H1 (cell line): Measurements from ENCODE around the gene PPP2R1A. TPM values are rescaled to one million over a fixed set of nuclear protein-coding genes. Genes with fewer than 3 reads are reported as not detected.

Source experiments
- CTCF ChIA-PET: fragments of 300-600 bp; sonication (Branson Sonifier 250); formaldehyde crosslinking; loops from one replicate; lab custom pipeline; 2021; ENCODE audit not compliant: partially characterized antibody; lab: Charles Lee
- POLR2A ChIA-PET: fragments of 300-600 bp; sonication (Branson Sonifier 250); formaldehyde crosslinking; loops from one replicate; lab custom pipeline; 2021; ENCODE audit warnings: inconsistent platforms; ENCODE audit not compliant: partially characterized antibody; lab: Charles Lee
- DNase-seq, 2 experiments: peaks; one replicate each; pipeline versions ENCODE4 v3.0.0 to v3.0.0-alpha.2; 2010 to 2022; ENCODE audit warnings: low spot score in 2 of 2, low read depth in 1 of 2, mixed read lengths in 1 of 2
- FAIRE-seq: peaks from 2 replicates; lab custom pipeline; 2011; peaks lifted over from hg19 to GRCh38; lab: Jason Lieb, UNC
- H2AFZ ChIP-seq: 2 replicates; pipeline ENCODE4 v1.8.1; 2012; ENCODE audit warnings: low read length, inconsistent platforms
- H2AK5ac ChIP-seq: 2 replicates; pipeline ENCODE4 v1.6.1; 2013; ENCODE audit warnings: low read depth, low read length
- H2BK120ac ChIP-seq: replicated peaks from 2 replicates; pipeline ENCODE3; 2013; ENCODE audit warnings: low read depth, low read length, inconsistent platforms
- H2BK12ac ChIP-seq: 2 replicates; pipeline ENCODE4 v1.6.1; 2013; ENCODE audit warnings: low read depth, low read length
- H2BK15ac ChIP-seq: 2 replicates; pipeline ENCODE4 v1.6.1; 2013; ENCODE audit warnings: low read length
- H2BK20ac ChIP-seq: 2 replicates; pipeline ENCODE4 v1.6.1; 2013; ENCODE audit warnings: low read length
- H2BK5ac ChIP-seq: 2 replicates; pipeline ENCODE4 v1.6.1; 2013; ENCODE audit warnings: low read depth, low read length
- H3K14ac ChIP-seq: 2 replicates; pipeline ENCODE4 v1.6.1; 2013; ENCODE audit warnings: inconsistent platforms; ENCODE audit not compliant: insufficient read length
- H3K18ac ChIP-seq: 2 replicates; pipeline ENCODE4 v1.6.1; 2013; ENCODE audit warnings: low read length; ENCODE audit errors: extremely low read depth
- H3K23ac ChIP-seq: 2 replicates; pipeline ENCODE4 v1.6.1; 2013; ENCODE audit warnings: inconsistent platforms; ENCODE audit not compliant: insufficient read length
- H3K23me2 ChIP-seq: 2 replicates; pipeline ENCODE4 v1.6.1; 2013; ENCODE audit warnings: low read depth, low read length
- H3K27ac ChIP-seq: 2 replicates; pipeline ENCODE4 v1.6.1; 2011; ENCODE audit warnings: low read depth, low read length, inconsistent platforms
- H3K27me3 ChIP-seq, 4 experiments: replicated peaks in 1 of 4; 1 replicate in 1 of 4; 2 replicates in 3 of 4; pipeline versions ENCODE4 v1.6.1 to v1.8.1; 2011 to 2013; ENCODE audit warnings: low read length in 3 of 4, mild to moderate bottlenecking in 3 of 4, inconsistent platforms in 2 of 4, mixed read lengths in 2 of 4, moderate library complexity in 1 of 4; ENCODE audit not compliant: control insufficient read depth in 3 of 4, insufficient read depth in 3 of 4; ENCODE audit errors: extremely low read depth in 1 of 4
- H3K36me3 ChIP-seq, 4 experiments: 2 replicates each; pipeline versions ENCODE4 v1.6.1 to v1.8.1; 2011 to 2013; ENCODE audit warnings: mild to moderate bottlenecking in 4 of 4, low read length in 3 of 4, moderate library complexity in 2 of 4, control low read depth in 1 of 4, inconsistent platforms in 1 of 4; ENCODE audit not compliant: insufficient read depth in 4 of 4, control insufficient read depth in 2 of 4
- H3K4ac ChIP-seq: replicated peaks from 2 replicates; pipeline ENCODE3; 2013; ENCODE audit warnings: low read length, low read depth, mixed read lengths, inconsistent platforms; ENCODE audit not compliant: insufficient read length
- H3K4me1 ChIP-seq, 4 experiments: replicated peaks in 1 of 4; 1 replicate in 1 of 4; 2 replicates in 3 of 4; pipeline versions ENCODE4 v1.6.1 to v1.8.1; 2011 to 2013; ENCODE audit warnings: low read length in 3 of 4, inconsistent platforms in 2 of 4, mixed read lengths in 1 of 4; ENCODE audit not compliant: insufficient read depth in 4 of 4, control insufficient read depth in 3 of 4
- H3K4me2 ChIP-seq, 2 experiments: 2 replicates each; pipeline versions ENCODE4 v1.6.1 to v1.8.1; 2011 to 2013; ENCODE audit warnings: low read depth in 2 of 2, low read length in 2 of 2, control low read depth in 1 of 2, inconsistent platforms in 1 of 2, mild to moderate bottlenecking in 1 of 2; ENCODE audit not compliant: insufficient read depth in 1 of 2
- H3K4me3 ChIP-seq, 4 experiments: fragments of 200-600, 300-600 bp in 1 of 4; sonication (generic), shearing (Covaris generic), sonication (Bioruptor Twin) in 1 of 4; 2 replicates each; pipeline versions ENCODE4 v1.5.1 to v1.8.1; 2011 to 2016; ENCODE audit warnings: low read length in 4 of 4, low read depth in 3 of 4, control low read depth in 2 of 4, inconsistent platforms in 2 of 4, mild to moderate bottlenecking in 2 of 4, mixed read lengths in 1 of 4, moderate library complexity in 1 of 4; ENCODE audit not compliant: insufficient read depth in 2 of 4; ENCODE audit errors: extremely low read depth in 1 of 4
- H3K56ac ChIP-seq: replicated peaks from 2 replicates; pipeline ENCODE3; 2013; ENCODE audit warnings: low read depth, mild to moderate bottlenecking, mixed read lengths, low read length, inconsistent platforms; ENCODE audit not compliant: insufficient read length
- H3K79me1 ChIP-seq: 2 replicates; pipeline ENCODE4 v1.6.1; 2013; ENCODE audit warnings: low read depth, low read length, control low read depth
- H3K79me2 ChIP-seq, 2 experiments: 2 replicates each; pipeline versions ENCODE4 v1.6.1 to v1.8.1; 2012 to 2013; ENCODE audit warnings: low read length in 2 of 2, mild to moderate bottlenecking in 2 of 2, inconsistent platforms in 1 of 2; ENCODE audit not compliant: insufficient read depth in 2 of 2, control insufficient read depth in 1 of 2
- H3K9ac ChIP-seq, 4 experiments: replicated peaks in 1 of 4; 1 replicate in 1 of 4; 2 replicates in 3 of 4; pipeline versions ENCODE4 v1.6.1 to v1.8.1; 2011 to 2013; ENCODE audit warnings: low read depth in 3 of 4, low read length in 3 of 4, control low read depth in 2 of 4, mild to moderate bottlenecking in 2 of 4, moderate library complexity in 2 of 4, inconsistent platforms in 1 of 4; ENCODE audit errors: extremely low read depth in 1 of 4
- H3K9me3 ChIP-seq, 2 experiments: 2 replicates each; pipeline versions ENCODE4 v1.6.1 to v1.8.1; 2012 to 2013; ENCODE audit warnings: mild to moderate bottlenecking in 2 of 2, moderate library complexity in 2 of 2, control low read depth in 1 of 2, inconsistent platforms in 1 of 2, low read depth in 1 of 2, low read length in 1 of 2, mixed read lengths in 1 of 2; ENCODE audit not compliant: insufficient read depth in 2 of 2
- H4K20me1 ChIP-seq, 2 experiments: replicated peaks in 1 of 2; 2 replicates each; pipeline versions ENCODE3 to v1.8.1; 2011 to 2013; ENCODE audit warnings: inconsistent platforms in 2 of 2, low read length in 2 of 2, mild to moderate bottlenecking in 1 of 2; ENCODE audit not compliant: insufficient read depth in 2 of 2, control insufficient read depth in 1 of 2
- H4K5ac ChIP-seq: 2 replicates; pipeline ENCODE4 v1.6.1; 2013; ENCODE audit warnings: low read length, low read depth, mixed read lengths, inconsistent platforms; ENCODE audit not compliant: insufficient read length
- H4K8ac ChIP-seq: 2 replicates; pipeline ENCODE4 v1.8.0; 2013; ENCODE audit warnings: mild to moderate bottlenecking, moderate library complexity, low read length, inconsistent platforms; ENCODE audit not compliant: insufficient read depth; ENCODE audit errors: extremely low read depth
- H4K91ac ChIP-seq: replicated peaks from 2 replicates; pipeline ENCODE3; 2013; ENCODE audit warnings: low read length, mixed read lengths, inconsistent platforms; ENCODE audit not compliant: insufficient read length
- YY1 ChIP-seq: IDR thresholded peaks from 2 replicates; pipeline ENCODE4 v1.6.1; 2011; ENCODE audit warnings: low read depth, mild to moderate bottlenecking, low read length
- WGBS, 2 experiments: shearing (Covaris generic) in 1 of 2; methylation state at CpG; one replicate each; pipeline versions ENCODE4 v1.1.6 to v1.1.7; 2013 to 2015; ENCODE audit warnings: low lambda C conversion rate in 2 of 2, mixed read lengths in 2 of 2, inconsistent platforms in 1 of 2, low coverage in 1 of 2, missing lambda C conversion rate in 1 of 2; ENCODE audit not compliant: insufficient replicate concordance in 2 of 2, insufficient coverage in 1 of 2, insufficient read length in 1 of 2; ENCODE audit errors: extremely low coverage in 1 of 2, missing lambda C conversion rate in 1 of 2; 5-methylcytosine and 5-hydroxymethylcytosine counted together
- polyA plus RNA-seq, 7 experiments: library from polyadenylated mRNA; depleted of rRNA in 3 of 7; stranded (reverse) in 5 of 7; unstranded in 2 of 7; fragments of >200 nt in 5 of 7; fragments of 200-250 nt in 2 of 7; gene quantifications; 1 replicate in 5 of 7; 2 replicates in 1 of 7; 4 replicates in 1 of 7; pipeline versions ENCODE4 v1.2.1 to v1.2.3, GENCODE V29; 2011 to 2013; ENCODE audit warnings: missing spikeins in 2 of 7, mixed read lengths in 2 of 7
- total RNA-seq: library from RNA; stranded (reverse); fragmentation: NEBNext Ultra II Directional; extraction: Animal tissue kit (Norgen Biotek cat#: 25700); gene quantifications from 2 replicates; pipeline ENCODE4 v1.2.1, GENCODE V29; 2021

PPP2R1A gene
- total and polyA plus RNA-seq, 2 of the 8 experiments (the other 6 are each of a cell fraction or from before 2014, with no cell fraction given) = 380 to 382 TPM

- no peak overlapping the region for H4K91ac ChIP-seq
- no peak overlapping the region for H4K8ac ChIP-seq
- H3K14ac ChIP-seq = no peak overlapping the region
- peaks cover 20 to 64% (median 56%) of the 10 kb centered on the region in 4 experiments for H3K36me3 ChIP-seq
- H2BK20ac ChIP-seq = no peak overlapping the region
- H3K9ac ChIP-seq = no peak overlapping the region
- FAIRE-seq = no peak
- no peak overlapping the region for H2BK12ac ChIP-seq
- 92% methylated on average over 4 of the region's 4 CpGs; no CpG with 5 or more reads in 1 of the 2 experiments for WGBS, 2 experiments
- H3K18ac ChIP-seq = no peak overlapping the region
- H3K56ac ChIP-seq = no peak overlapping the region
- H3K4me1 ChIP-seq = no peaks in the 10 kb centered on the region
- H3K23me2 ChIP-seq = no peaks in the 10 kb centered on the region
- H3K4me2 ChIP-seq = no peak overlapping the region
- H4K20me1 ChIP-seq = peaks cover 0 to 3% of the 10 kb centered on the region in 2 experiments
- no peaks in the 10 kb centered on the region for H3K27me3 ChIP-seq
- H2BK5ac ChIP-seq = no peak overlapping the region
- no peak overlapping the region for H3K4me3 ChIP-seq
- no peak overlapping the region for H3K27ac ChIP-seq
- DNase-seq = no peak
- no peak overlapping the region for H2AK5ac ChIP-seq
- ChIA-PET POLR2A (interaction anchor here (0.5 to 1.3 kb wide), 5 partner anchors 28 to 518 kb away, joined by 3 to 4 read pairs (median 3); no protein-coding TSS in a partner anchor), CTCF (interaction anchor here (2.0 to 3.9 kb wide), 2 partner anchors 11 to 27 kb away, joined by 6 to 16 read pairs; no protein-coding TSS in a partner anchor)
- H3K79me1 ChIP-seq = no peaks in the 10 kb centered on the region; the same call in 1 of the 2 replicates
- no peaks in the 10 kb centered on the region for H3K9me3 ChIP-seq
- H3K79me2 ChIP-seq = no peaks in the 10 kb centered on the region
- H3K23ac ChIP-seq = no peak overlapping the region
- no peak overlapping the region for H4K5ac ChIP-seq
- no peak overlapping the region for H2BK15ac ChIP-seq
- no peak overlapping the region for H2BK120ac ChIP-seq
- H3K4ac ChIP-seq = no peak overlapping the region
- H2AFZ ChIP-seq = no peak overlapping the region
- TF ChIP-seq YY1 = no peak
These were observed 36.8 kb downstream of the PPP2R1A start for GRCh38 chr19:52226652-52227051.
